Fibroblast of pulmonary artery (primary cell): Measurements from ENCODE around the gene CHST9.
"Not testable (repeated sequence)": the region's sequence is repeated elsewhere in the genome, so short reads cannot be mapped to it uniquely, and the experiment has no call there.

Source experiments
- DNase-seq: peaks from one replicate; pipeline ENCODE4 v3.0.0-alpha.2; 2010; ENCODE audit warnings: low read depth
- H3K4me3 ChIP-seq: replicated peaks from 2 replicates; pipeline ENCODE4 v1.5.1; 2011; ENCODE audit warnings: low read depth, mild to moderate bottlenecking, control low read depth, low read length, moderate library complexity
- CTCF ChIP-seq: IDR thresholded peaks from 2 replicates; pipeline ENCODE4 v1.5.1; 2011; ENCODE audit warnings: mild to moderate bottlenecking, control low read depth, low read length, inconsistent platforms; ENCODE audit errors: missing control alignments

The CHST9 gene

DNA sequence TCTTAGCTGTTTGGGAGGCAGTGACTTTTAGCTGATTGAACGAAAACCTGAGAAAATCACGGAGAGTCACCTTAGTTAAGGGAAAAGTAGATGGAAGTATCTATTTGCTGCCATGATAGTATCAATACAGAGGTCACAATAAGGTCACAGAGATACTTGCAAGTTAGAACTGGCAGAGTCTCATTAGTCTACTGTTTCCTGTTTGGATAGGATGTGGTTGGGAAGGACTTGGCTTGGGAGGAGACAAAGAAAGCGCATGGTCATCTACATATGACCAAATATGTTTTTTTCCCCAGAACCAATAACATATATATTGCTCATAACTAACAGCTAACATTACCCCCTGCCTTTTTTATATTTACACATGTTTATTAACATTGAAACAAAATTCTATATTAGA lies 241.2 kb downstream of the CHST9 start:
- no peak for DNase-seq
- H3K4me3 ChIP-seq = no peak overlapping the region
- no peak for TF ChIP-seq CTCF

DNA sequence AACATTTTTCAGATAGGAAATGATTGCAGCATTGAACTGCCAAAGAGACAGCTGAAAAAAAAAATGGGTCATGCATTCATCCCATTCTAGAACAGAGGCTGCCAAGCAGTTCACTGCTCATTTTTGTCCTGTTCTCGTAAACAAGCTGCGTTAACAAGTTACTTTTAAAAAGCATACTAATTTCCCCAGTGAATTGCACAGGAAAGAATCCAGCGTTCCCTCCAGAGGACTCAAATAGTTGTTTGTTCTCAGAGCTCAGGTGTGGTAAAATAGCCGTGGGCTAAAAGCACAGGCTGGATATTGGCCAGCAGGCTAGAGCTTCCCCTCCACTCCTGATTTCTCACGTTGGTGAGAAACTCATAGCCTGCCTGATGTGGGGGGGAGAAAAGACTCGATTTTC lies 243.5 kb downstream of the CHST9 start:
- H3K4me3 ChIP-seq = no peak overlapping the region
- TF ChIP-seq CTCF = no peak
- DNase-seq = no peak

DNA sequence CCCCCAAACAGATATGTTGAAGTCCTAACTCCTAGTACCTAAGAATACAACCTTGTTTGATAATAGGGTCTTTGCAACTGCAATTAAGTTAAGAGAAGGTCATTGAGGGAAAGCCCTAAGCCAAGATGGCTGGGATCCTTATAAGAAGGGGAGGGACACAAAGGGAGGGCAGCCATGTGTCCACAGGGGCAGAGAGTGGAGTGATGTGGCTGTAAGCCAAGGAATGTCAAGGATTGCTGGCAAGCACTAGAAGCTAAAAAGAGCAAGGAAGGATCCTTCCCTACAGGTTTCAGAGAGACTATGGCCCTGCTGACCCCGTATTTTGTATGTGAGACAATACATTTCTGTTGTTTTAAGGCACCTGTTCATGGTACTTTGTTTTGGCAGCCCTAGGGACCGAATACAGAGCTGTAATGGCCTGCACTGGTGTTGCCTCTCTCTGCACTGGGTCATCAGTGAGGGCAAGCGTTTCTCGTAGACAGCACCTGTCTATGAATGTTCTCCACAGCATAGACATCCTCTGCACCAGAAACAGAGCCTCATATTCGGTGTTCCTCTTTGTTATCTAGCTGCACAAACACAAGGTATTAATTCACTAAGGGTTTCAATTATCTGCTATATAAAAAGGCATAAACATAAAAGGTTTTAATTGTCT lies 244.2 kb downstream of the CHST9 start:
- no peak overlapping the region for H3K4me3 ChIP-seq
- DNase-seq = no peak
- no peak for TF ChIP-seq CTCF

GRCh38 chr18:26931659-26932058 lies 253.4 kb downstream of the CHST9 start:
- no peak for DNase-seq
- no peak overlapping the region for H3K4me3 ChIP-seq
- no peak for TF ChIP-seq CTCF

GRCh38 chr18:26930630-26931029 lies 254.5 kb downstream of the CHST9 start:
- no peak for TF ChIP-seq CTCF
- no peak for DNase-seq
- H3K4me3 ChIP-seq = no peak overlapping the region

DNA sequence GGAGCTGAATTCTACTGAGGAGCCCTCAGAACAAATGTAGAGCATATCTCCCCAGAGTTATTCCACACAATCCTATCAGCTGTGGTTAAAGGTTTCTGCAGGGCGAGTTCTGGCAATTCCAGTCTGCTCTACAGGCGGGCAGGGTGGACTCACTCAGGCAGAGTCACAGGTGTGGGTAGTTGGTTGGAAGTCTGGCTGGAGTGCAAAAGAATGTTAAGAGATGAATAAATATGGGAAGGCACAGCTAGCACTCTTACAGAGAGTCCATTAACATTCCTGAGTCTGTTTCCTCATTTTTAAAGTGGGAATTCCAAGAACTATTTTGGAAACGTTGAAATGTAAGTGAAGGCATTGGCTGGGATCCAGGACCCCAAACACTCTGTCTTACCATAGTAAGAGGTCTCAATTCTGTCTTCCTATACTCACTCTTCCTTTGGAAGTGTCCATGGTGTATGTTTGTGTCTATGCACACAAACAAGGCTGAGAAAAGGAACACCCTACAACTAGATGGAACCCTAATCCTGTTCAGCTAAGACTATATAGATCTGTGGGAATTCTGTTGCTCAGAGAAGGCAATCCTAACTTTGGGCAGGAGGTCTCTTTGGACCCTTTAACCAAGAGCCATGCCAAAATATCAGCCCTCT lies 256.3 kb downstream of the CHST9 start:
- H3K4me3 ChIP-seq = no peak overlapping the region
- TF ChIP-seq CTCF = no peak
- no peak for DNase-seq

DNA sequence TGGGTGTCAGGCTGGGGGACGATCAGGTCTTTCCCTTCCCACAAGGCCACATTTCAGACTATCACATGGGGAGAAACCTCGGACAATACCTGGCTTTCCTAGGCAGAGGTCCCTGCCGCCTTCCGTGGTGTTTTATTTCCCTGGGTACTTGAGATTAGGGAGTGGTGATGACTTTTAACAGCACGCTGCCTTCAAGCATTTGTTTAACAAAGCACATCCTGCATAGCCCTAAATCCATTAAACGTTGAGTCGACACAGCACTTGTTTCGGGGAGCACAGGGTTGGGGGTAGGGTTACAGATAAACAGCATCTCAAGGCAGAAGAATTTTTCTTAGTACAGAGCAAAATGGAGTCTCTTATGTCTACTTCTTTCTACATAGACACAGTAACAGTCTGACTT lies 257.3 kb downstream of the CHST9 start:
- DNase-seq, H3K4me3 ChIP-seq: not testable (repeated sequence)
